Stimulated activated naive B cell treated with anti-CD40 and anti-IgM and Interleukin-4, amounts not matched to agents 10 μg/mL and 1 μg/mL and 100 μg/mL, for 72 hours (primary cell): ENCODE data around the gene ALDH1L1.

ENCODE experiments used
- ATAC-seq, 2 donors: fragments of 150-1000 bp; cut with Tn5 transposase; replicated peaks; 2 replicates each; pipeline ENCODE4 v1.10.0; 2021; ENCODE audit warnings: moderate library complexity in 1 of 2
- DNase-seq: peaks from one replicate; pipeline ENCODE4 v3.0.0; 2021
- H3K27ac Mint-ChIP-seq: one replicate; pipeline ENCODE4 v1.8.0; 2022; ENCODE audit warnings: mild to moderate bottlenecking, mixed read lengths
- H3K27me3 Mint-ChIP-seq, 2 donors: one replicate each; pipeline ENCODE4 v1.8.0; 2022; ENCODE audit warnings: mixed read lengths in 2 of 2
- H3K36me3 Mint-ChIP-seq, 2 donors: one replicate each; pipeline ENCODE4 v1.8.0; 2022; ENCODE audit warnings: mixed read lengths in 2 of 2, mild to moderate bottlenecking in 1 of 2
- H3K4me1 Mint-ChIP-seq, 2 donors: one replicate each; pipeline ENCODE4 v1.8.0; 2022; ENCODE audit warnings: mixed read lengths in 2 of 2, mild to moderate bottlenecking in 1 of 2
- H3K4me3 Mint-ChIP-seq, 2 donors: one replicate each; pipeline ENCODE4 v1.8.0; 2022; ENCODE audit warnings: mild to moderate bottlenecking in 2 of 2, mixed read lengths in 2 of 2, moderate library complexity in 1 of 2
- H3K9me3 Mint-ChIP-seq, 2 donors: one replicate each; pipeline ENCODE4 v1.8.0; 2022; ENCODE audit warnings: mixed read lengths in 2 of 2, mild to moderate bottlenecking in 1 of 2

ALDH1L1 gene

DNA sequence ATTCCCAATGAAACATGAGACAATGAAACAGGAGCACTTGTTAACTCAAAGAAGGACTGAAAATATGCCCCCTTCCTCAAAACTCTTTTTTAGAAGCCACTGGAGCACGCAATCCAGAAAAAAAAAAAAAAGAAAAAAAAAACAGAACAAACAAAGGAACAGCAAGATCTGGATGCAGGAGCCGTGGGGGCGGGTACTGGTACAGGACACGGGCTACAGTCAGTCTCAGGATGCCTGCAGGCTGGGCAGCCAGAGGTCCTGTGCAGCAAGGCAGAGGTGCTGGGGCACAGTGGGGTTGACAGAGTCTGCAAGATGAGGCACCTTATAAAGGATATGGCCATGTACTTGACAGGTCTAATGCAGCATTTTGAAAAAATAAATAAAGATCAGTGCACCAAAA, 22.3 kb upstream of the ALDH1L1 start:
- no peaks in the 10 kb centered on the region for H3K36me3 Mint-ChIP-seq
- peaks cover 3 to 8% of the 10 kb centered on the region in 2 donors for H3K9me3 Mint-ChIP-seq
- peaks cover 24 to 46% of the 10 kb centered on the region in 2 donors for H3K27me3 Mint-ChIP-seq
- H3K4me1 Mint-ChIP-seq = no peaks in the 10 kb centered on the region
- DNase-seq = no peak
- H3K4me3 Mint-ChIP-seq = no peak overlapping the region
- H3K27ac Mint-ChIP-seq = no peak overlapping the region
- no peak for ATAC-seq

DNA sequence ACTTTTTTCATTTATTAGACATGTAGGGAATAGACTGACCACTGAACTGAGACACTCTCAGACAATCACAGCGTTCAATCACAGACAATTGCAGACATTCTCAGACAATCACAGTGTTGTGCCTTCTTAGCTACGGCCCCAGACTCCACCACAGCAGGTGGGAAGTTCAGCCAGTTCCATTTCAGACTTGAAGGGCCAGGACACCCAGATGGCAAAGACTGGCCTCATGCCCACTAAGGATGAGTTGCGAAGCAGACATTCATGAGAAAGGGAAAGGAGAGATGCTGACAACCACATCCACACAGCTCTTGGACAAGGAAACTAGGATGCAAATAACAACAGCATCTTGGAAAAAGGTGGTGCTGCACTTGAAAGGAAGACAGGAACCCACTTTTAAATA, 21.9 kb upstream of the ALDH1L1 start:
- Mint-ChIP-seq H3K4me1 (no peaks in the 10 kb centered on the region), H3K27ac (no peak overlapping the region), H3K27me3 (peaks cover 24 to 46% of the 10 kb centered on the region in 2 donors), H3K36me3 (no peaks in the 10 kb centered on the region), H3K4me3 (no peak overlapping the region), H3K9me3 (peaks cover 3 to 8% of the 10 kb centered on the region in 2 donors)
- ATAC-seq (no peak), DNase-seq (no peak)

- Mint-ChIP-seq H3K9me3 (peaks cover 3 to 8% of the 10 kb centered on the region in 2 donors), H3K27me3 (peaks cover 24 to 46% of the 10 kb centered on the region in 2 donors), H3K4me3 (no peak overlapping the region), H3K4me1 (no peaks in the 10 kb centered on the region), H3K27ac (no peak overlapping the region), H3K36me3 (no peaks in the 10 kb centered on the region)
- ATAC-seq (no peak), DNase-seq (no peak)
Observed at GRCh38 chr3:126201168-126201567, 20.8 kb upstream of the ALDH1L1 start.

DNA sequence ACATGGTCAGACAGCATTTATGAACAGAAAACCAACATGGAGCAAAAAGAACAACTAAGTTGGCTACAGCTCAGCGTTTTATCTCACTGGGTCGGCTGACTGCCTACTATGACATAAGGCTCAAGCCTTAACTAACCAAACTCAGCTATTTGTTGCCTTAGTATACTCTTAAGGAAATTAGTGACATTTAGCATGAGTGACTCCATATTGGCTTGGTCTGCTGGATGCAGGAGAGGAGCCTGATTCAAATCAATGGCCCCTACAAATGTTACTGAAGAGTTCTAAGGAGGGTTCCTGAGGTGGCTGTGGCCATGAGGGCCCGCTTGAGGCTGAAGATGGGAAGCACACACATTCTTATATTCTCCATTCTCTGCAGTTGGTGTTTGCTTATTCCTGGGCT, 20.1 kb upstream of the ALDH1L1 start:
- Mint-ChIP-seq H3K27ac (no peak overlapping the region), H3K36me3 (no peaks in the 10 kb centered on the region), H3K4me1 (no peaks in the 10 kb centered on the region), H3K4me3 (no peak overlapping the region), H3K27me3 (peaks cover 24 to 46% of the 10 kb centered on the region in 2 donors), H3K9me3 (peaks cover 3 to 8% of the 10 kb centered on the region in 2 donors)
- DNase-seq (no peak), ATAC-seq (no peak)

GRCh38 chr3:126199256-126199655, 18.9 kb upstream of the ALDH1L1 start:
- H3K4me3 Mint-ChIP-seq = no peak overlapping the region
- no peak for DNase-seq
- H3K36me3 Mint-ChIP-seq = no peaks in the 10 kb centered on the region
- peaks cover 15 to 34% of the 10 kb centered on the region in 2 donors for H3K27me3 Mint-ChIP-seq
- peaks cover 4 to 7% of the 10 kb centered on the region in 2 donors for H3K9me3 Mint-ChIP-seq
- no peak overlapping the region for H3K27ac Mint-ChIP-seq
- ATAC-seq = no peak
- no peaks in the 10 kb centered on the region for H3K4me1 Mint-ChIP-seq

DNA sequence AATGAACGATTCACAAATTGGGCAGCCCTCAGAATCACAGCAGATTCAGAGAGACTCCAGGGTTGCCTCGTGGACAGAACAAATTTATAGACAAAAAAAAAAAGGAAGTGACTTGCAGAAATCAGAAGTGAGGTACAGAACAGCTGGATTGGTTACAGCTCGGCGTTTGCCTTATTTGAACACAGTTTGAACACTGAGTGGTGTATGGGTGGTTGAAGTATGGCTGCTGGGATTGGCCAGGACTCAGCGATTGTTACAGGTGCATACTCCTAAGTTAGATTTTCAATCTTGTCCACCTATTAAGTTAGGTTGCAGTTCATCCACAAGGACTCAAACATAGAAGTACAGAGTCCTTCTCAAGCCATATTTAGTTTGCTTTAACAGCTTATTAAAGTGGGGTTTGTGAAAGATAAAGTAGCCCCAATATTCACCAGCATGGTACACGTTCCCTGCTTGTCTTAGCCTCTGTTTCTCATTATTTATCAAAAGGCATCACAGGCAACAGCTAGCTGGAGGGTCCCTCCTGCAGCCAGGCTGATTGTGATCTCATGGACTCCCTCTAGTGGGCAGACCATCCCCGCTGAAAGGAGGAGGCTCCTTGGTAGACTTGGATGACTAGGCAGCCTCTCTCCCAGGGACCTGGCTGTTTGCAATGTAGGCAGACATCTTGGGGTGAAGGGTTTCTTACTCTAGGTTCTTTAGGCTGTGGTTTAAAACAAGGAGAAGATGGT, 17.6 kb upstream of the ALDH1L1 start:
- H3K9me3 Mint-ChIP-seq = peaks cover 4 to 7% of the 10 kb centered on the region in 2 donors
- no peaks in the 10 kb centered on the region for H3K36me3 Mint-ChIP-seq
- no peak overlapping the region for H3K4me3 Mint-ChIP-seq
- H3K27ac Mint-ChIP-seq = no peak overlapping the region
- H3K4me1 Mint-ChIP-seq = no peaks in the 10 kb centered on the region
- ATAC-seq = peak; percentile 84 to 89
- H3K27me3 Mint-ChIP-seq = peaks cover 11 to 24% of the 10 kb centered on the region in 2 donors
- peak; percentile 28 for DNase-seq

GRCh38 chr3:126197343-126197742, 17.0 kb upstream of the ALDH1L1 start:
- Mint-ChIP-seq H3K27me3 (peaks cover 7 to 18% of the 10 kb centered on the region in 2 donors), H3K4me1 (no peaks in the 10 kb centered on the region), H3K4me3 (no peak overlapping the region), H3K36me3 (no peaks in the 10 kb centered on the region), H3K27ac (no peak overlapping the region), H3K9me3 (peaks cover 4 to 7% of the 10 kb centered on the region in 2 donors)
- ATAC-seq (no peak), DNase-seq (no peak)

- DNase-seq = no peak
- Mint-ChIP-seq H3K4me3 (no peak overlapping the region), H3K27ac (no peak overlapping the region), H3K36me3 (no peaks in the 10 kb centered on the region), H3K4me1 (no peaks in the 10 kb centered on the region), H3K9me3 (peaks cover 4 to 7% of the 10 kb centered on the region in 2 donors), H3K27me3 (peaks cover 2 to 11% of the 10 kb centered on the region in 2 donors)
- ATAC-seq = no peak
Observed at GRCh38 chr3:126194713-126195305, 14.4 kb upstream of the ALDH1L1 start.

GRCh38 chr3:126191246-126191645, 10.9 kb upstream of the ALDH1L1 start:
- Mint-ChIP-seq H3K4me1 (no peaks in the 10 kb centered on the region), H3K9me3 (peaks cover 4 to 7% of the 10 kb centered on the region in 2 donors), H3K4me3 (no peak overlapping the region), H3K27me3 (peaks cover 0 to 10% of the 10 kb centered on the region in 2 donors), H3K27ac (no peak overlapping the region), H3K36me3 (no peaks in the 10 kb centered on the region)
- no peak for DNase-seq
- no peak for ATAC-seq

DNA sequence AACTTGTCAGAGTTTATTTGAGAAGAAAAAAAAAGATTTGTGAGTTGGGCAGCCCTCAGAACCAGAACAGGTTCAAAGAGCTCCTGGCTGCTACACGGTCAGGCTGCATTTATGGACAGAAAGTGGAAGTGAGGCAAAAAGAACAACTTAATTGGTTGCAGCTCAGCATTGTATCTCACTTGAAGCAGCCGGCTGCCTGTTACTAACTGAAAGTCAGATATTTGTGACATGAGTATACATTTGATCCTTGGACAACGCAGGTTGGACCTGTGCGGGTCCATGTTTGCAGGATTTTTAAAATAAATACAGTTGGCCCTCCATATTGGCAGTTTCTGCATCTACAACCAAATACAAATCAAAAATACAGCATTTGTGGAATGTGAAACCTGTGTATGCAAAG, 7.5 kb upstream of the ALDH1L1 start:
- H3K36me3 Mint-ChIP-seq = no peaks in the 10 kb centered on the region

GRCh38 chr3:126186749-126187148, 6.4 kb upstream of the ALDH1L1 start:
- H3K36me3 Mint-ChIP-seq = no peaks in the 10 kb centered on the region
- ATAC-seq = no peak
- DNase-seq = no peak
- no peak overlapping the region for H3K4me3 Mint-ChIP-seq
- no peaks in the 10 kb centered on the region for H3K9me3 Mint-ChIP-seq
- peaks cover 30% of the 10 kb centered on the region in 2 donors for H3K27me3 Mint-ChIP-seq
- no peaks in the 10 kb centered on the region for H3K4me1 Mint-ChIP-seq
- H3K27ac Mint-ChIP-seq = no peak overlapping the region

More for the DNA sequence above, 7.5 kb upstream of the ALDH1L1 start:
- no peak for ATAC-seq
- Mint-ChIP-seq H3K27me3 (peaks cover 21 to 22% of the 10 kb centered on the region in 2 donors), H3K4me1 (no peaks in the 10 kb centered on the region), H3K27ac (no peak overlapping the region), H3K9me3 (no peaks in the 10 kb centered on the region), H3K4me3 (no peak overlapping the region)
- no peak for DNase-seq

DNA sequence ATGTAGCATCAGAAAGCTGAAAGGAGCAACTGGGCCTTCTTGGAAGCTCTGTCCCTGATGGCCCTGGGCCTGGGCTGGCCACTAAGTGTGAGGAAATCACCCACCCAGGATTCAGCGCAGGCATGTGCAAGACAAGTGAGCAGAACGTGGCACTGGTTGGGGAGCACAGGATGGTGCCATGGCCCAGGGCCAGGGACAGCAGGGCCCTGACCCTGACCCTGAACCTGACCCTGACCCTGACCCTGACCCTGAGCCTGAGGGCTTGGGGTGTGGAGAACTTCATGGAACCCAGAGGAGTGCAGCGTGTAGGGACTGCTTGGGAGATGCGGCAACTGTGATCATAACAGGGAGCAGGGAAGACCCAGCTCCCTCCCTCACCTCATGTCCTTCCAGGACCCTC, 5.9 kb upstream of the ALDH1L1 start:
- no peak for ATAC-seq
- DNase-seq = no peak
- peaks cover under 1 to 1% of the 10 kb centered on the region in 2 donors for H3K4me1 Mint-ChIP-seq
- no peak overlapping the region for H3K27ac Mint-ChIP-seq
- H3K9me3 Mint-ChIP-seq = no peaks in the 10 kb centered on the region
- H3K36me3 Mint-ChIP-seq = no peaks in the 10 kb centered on the region
- no peak overlapping the region for H3K4me3 Mint-ChIP-seq
- peaks cover 35% of the 10 kb centered on the region in 2 donors for H3K27me3 Mint-ChIP-seq

- peaks cover 46 to 48% of the 10 kb centered on the region in 2 donors for H3K27me3 Mint-ChIP-seq
- no peaks in the 10 kb centered on the region for H3K9me3 Mint-ChIP-seq
- no peak for DNase-seq
- no peak overlapping the region for H3K27ac Mint-ChIP-seq
- H3K4me3 Mint-ChIP-seq = no peak overlapping the region
- no peak for ATAC-seq
- peaks cover 8 to 11% of the 10 kb centered on the region in 2 donors for H3K4me1 Mint-ChIP-seq
- H3K36me3 Mint-ChIP-seq = no peaks in the 10 kb centered on the region
Observed at GRCh38 chr3:126184465-126185000, 4.1 kb upstream of the ALDH1L1 start.

DNA sequence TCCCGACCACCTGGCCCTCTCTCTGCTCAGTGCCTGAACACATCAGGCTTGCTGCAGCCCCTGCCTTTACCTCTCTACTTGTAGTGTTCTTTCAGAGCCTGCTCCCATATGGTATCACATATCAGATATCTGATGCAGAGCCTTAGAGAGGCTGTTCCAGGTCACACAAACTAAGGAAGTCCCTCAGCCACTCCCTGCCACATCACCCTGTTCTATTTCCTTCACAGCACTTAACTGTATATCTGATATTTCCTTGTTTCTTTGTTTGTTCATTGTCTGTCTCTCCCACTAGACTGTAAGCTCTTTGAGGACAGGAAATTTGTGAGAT, 976 bp upstream of the ALDH1L1 start:
- ATAC-seq (no peak), DNase-seq (no peak)
- no peaks in the 10 kb centered on the region for H3K36me3 Mint-ChIP-seq
- H3K4me3 Mint-ChIP-seq = no peak overlapping the region
- peaks cover 8 to 11% of the 10 kb centered on the region in 2 donors for H3K4me1 Mint-ChIP-seq
- H3K27ac Mint-ChIP-seq = no peak overlapping the region
- H3K9me3 Mint-ChIP-seq = no peaks in the 10 kb centered on the region
- peaks cover 45 to 55% of the 10 kb centered on the region in 2 donors for H3K27me3 Mint-ChIP-seq
